Smooth muscle cell (in vitro differentiated cells): ENCODE data around the gene PAX6. TPM values are rescaled to one million over a fixed set of nuclear protein-coding genes. Genes with fewer than 3 reads are reported as not detected.
A peak's percentile ranks its signal among the peaks of the same experiment; 100 is the strongest.

ENCODE experiments used
- DNase-seq: peaks from one replicate; lab custom pipeline; 2025; ENCODE audit not compliant: unreplicated experiment; lab: John Stamatoyannopoulos, UW
- H2AFZ ChIP-seq: fragments of 200-600 bp; sonication (generic); 2 replicates; pipeline ENCODE4 v1.6.0; 2016; ENCODE audit warnings: antibody characterized with exemption, low read depth, mild to moderate bottlenecking
- H3F3A ChIP-seq: fragments of 200-600 bp; sonication (generic); 2 replicates; pipeline ENCODE4 v1.6.0; 2017; ENCODE audit warnings: antibody characterized with exemption, low read depth
- H3K27ac ChIP-seq: fragments of 200-600 bp; sonication (generic); 2 replicates; pipeline ENCODE4 v1.5.1; 2016; ENCODE audit warnings: low read depth, mild to moderate bottlenecking
- H3K27me3 ChIP-seq: fragments of 200-600 bp; sonication (generic); 2 replicates; pipeline ENCODE4 v1.6.1; 2016; ENCODE audit warnings: low read depth, mild to moderate bottlenecking
- H3K36me3 ChIP-seq: fragments of 200-600 bp; sonication (generic); 2 replicates; pipeline ENCODE4 v1.5.1; 2016; ENCODE audit warnings: low read depth
- H3K4me1 ChIP-seq: fragments of 200-600 bp; sonication (generic); 2 replicates; pipeline ENCODE4 v1.5.1; 2016; ENCODE audit warnings: low read depth
- H3K4me2 ChIP-seq: fragments of 200-600 bp; sonication (generic); 2 replicates; pipeline ENCODE4 v1.6.0; 2016; ENCODE audit warnings: mild to moderate bottlenecking
- H3K4me3 ChIP-seq: fragments of 200-600 bp; sonication (generic); 2 replicates; pipeline ENCODE4 v1.5.1; 2016; ENCODE audit warnings: mild to moderate bottlenecking
- H3K79me2 ChIP-seq: fragments of 200-600 bp; sonication (generic); 2 replicates; pipeline ENCODE4 v1.6.0; 2016; ENCODE audit warnings: low read depth, mild to moderate bottlenecking
- H3K9ac ChIP-seq: fragments of 200-600 bp; sonication (generic); 2 replicates; pipeline ENCODE4 v1.6.0; 2016; ENCODE audit warnings: low read depth
- H3K9me3 ChIP-seq: fragments of 200-600 bp; sonication (generic); replicated peaks from 2 replicates; pipeline ENCODE4 v1.5.1; 2016; ENCODE audit warnings: low read depth
- H4K20me1 ChIP-seq: fragments of 200-600 bp; sonication (generic); 2 replicates; pipeline ENCODE4 v1.6.0; 2016; ENCODE audit warnings: low read depth
- WGBS: methylation state at CpG from one replicate; pipeline ENCODE4 v1.1.7; 2016; ENCODE audit warnings: low lambda C conversion rate; 5-methylcytosine and 5-hydroxymethylcytosine counted together
- polyA plus RNA-seq: library from polyadenylated mRNA; unstranded; fragments of >200 nt; fragmentation: Nextera tagmentation; extraction: Ambion mirVana; gene quantifications from 2 replicates; pipeline ENCODE4 v1.2.1, GENCODE V29; 2016
- total RNA-seq: library from RNA; depleted of rRNA; stranded (reverse); fragments of >200 nt; gene quantifications from 2 replicates; pipeline ENCODE4 v1.2.3, GENCODE V29; 2014
- TF ChIP-seq, protein P1 (sequence below): fragments of 200-600 bp; sonication (generic); IDR thresholded peaks from 2 replicates; pipeline ENCODE4 v1.5.1; 2017; ENCODE audit warnings: borderline replicate concordance, mild to moderate bottlenecking, antibody characterized with exemption; ENCODE audit not compliant: insufficient read depth, poor library complexity, severe bottlenecking

The PAX6 gene
- total and polyA plus RNA-seq, 2 experiments from 2014 or later = not detected

GRCh38 chr11:31797190-31798056 is 13.7 kb downstream of the PAX6 start:
- no peak overlapping the region for H3K27ac ChIP-seq
- 8% methylated on average over 31 of the region's 31 CpGs for WGBS
- H3K27me3 ChIP-seq = peaks cover 98% of the 10 kb centered on the region
- no peaks in the 10 kb centered on the region for H3K9me3 ChIP-seq
- peak overlapping the region; percentile 60 for H3K4me2 ChIP-seq
- H3K36me3 ChIP-seq = no peaks in the 10 kb centered on the region
- H3K79me2 ChIP-seq = no peaks in the 10 kb centered on the region
- H2AFZ ChIP-seq = no peak overlapping the region
- TF ChIP-seq, protein P1, sequence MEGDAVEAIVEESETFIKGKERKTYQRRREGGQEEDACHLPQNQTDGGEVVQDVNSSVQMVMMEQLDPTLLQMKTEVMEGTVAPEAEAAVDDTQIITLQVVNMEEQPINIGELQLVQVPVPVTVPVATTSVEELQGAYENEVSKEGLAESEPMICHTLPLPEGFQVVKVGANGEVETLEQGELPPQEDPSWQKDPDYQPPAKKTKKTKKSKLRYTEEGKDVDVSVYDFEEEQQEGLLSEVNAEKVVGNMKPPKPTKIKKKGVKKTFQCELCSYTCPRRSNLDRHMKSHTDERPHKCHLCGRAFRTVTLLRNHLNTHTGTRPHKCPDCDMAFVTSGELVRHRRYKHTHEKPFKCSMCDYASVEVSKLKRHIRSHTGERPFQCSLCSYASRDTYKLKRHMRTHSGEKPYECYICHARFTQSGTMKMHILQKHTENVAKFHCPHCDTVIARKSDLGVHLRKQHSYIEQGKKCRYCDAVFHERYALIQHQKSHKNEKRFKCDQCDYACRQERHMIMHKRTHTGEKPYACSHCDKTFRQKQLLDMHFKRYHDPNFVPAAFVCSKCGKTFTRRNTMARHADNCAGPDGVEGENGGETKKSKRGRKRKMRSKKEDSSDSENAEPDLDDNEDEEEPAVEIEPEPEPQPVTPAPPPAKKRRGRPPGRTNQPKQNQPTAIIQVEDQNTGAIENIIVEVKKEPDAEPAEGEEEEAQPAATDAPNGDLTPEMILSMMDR = no peak
- H3K4me1 ChIP-seq = peaks cover 54% of the 10 kb centered on the region
- DNase-seq = no peak
- H3F3A ChIP-seq = no peaks in the 10 kb centered on the region
- H4K20me1 ChIP-seq = no peaks in the 10 kb centered on the region
- no peak overlapping the region for H3K4me3 ChIP-seq
- H3K9ac ChIP-seq = no peak overlapping the region

DNA sequence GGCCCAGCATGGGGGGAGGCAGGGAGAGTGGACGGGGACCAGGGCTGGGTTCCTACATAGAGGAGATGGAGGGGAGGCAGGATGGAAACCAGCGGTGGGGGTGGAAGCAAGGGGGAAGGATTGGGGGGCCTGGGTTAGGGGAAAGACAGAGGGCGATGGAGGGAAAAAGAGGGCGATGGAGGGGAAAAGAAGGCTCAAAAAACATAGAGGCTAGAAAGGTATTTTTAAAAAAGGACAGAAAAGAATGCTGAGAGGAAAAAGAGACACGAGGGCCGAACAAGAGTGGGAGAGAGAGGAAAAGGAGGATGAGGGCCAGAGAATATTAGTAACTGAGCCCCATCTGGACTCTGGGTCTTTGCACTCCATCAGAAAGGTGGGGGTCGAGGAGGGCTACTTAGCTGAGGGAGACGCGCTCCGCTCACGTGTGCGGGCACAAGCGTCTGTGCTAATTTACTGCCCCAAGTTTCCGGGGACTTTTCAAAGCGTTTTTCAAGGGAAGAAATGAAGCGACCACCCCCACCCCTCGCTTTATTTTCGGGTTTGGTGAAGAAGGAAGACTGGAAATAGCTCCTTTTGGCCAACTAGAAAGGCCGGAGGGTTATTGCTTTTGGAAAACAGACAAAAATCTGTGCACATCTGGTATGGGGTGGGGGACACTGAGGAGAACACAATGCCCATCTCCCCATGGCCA is 14.5 kb downstream of the PAX6 start:
- no peaks in the 10 kb centered on the region for H3K79me2 ChIP-seq
- H3F3A ChIP-seq = no peaks in the 10 kb centered on the region
- H4K20me1 ChIP-seq = no peaks in the 10 kb centered on the region
- 18% methylated on average over 17 of the region's 19 CpGs for WGBS
- H3K4me1 ChIP-seq = peaks cover 49% of the 10 kb centered on the region
- no peak overlapping the region for H3K4me3 ChIP-seq
- H3K27me3 ChIP-seq = peaks cover 92% of the 10 kb centered on the region
- TF ChIP-seq, protein P1 = no peak
- H3K36me3 ChIP-seq = no peaks in the 10 kb centered on the region
- H3K9me3 ChIP-seq = no peaks in the 10 kb centered on the region
- no peak overlapping the region for H2AFZ ChIP-seq
- H3K9ac ChIP-seq = no peak overlapping the region
- no peak overlapping the region for H3K4me2 ChIP-seq
- DNase-seq = no peak
- H3K27ac ChIP-seq = no peak overlapping the region

DNA sequence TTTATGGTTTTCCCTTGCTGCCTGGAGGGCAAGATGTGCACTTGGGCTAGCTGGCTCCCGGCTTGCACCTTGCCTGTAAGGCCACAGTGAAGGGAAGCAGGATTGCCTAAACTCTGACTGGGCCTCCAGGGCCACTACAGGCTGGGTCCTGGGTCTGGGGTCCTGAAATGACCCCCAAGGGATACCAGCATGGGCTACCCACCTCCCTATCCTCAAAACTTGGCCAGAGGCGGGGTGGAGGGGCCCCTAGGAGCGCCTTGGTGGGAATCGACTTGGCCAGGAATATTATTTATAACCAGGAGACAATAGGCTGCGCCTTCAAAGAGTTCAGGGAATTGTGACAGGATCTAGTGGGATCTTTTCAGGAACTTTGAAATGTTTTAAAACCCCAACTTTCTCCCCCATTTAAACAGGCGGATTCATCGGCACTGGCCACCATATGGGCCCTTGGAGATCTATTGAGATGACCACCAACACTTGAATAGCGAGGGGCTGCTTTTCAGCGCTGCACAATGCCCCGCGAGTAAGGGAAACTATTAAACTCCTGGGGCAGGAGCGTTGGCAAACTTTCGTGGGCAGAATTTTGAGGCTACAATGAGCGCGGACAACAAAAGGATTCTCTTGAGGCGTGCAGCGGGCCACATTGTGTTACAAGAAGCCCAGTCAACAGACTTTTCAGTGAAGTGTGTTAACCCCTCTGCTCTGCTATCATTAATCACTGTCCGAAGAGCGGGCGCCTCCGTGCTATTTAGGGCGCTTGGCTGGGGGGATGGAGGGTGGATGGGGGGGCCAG is 15.2 kb downstream of the PAX6 start:
- H3K9ac ChIP-seq = no peak overlapping the region
- TF ChIP-seq, protein P1 = no peak
- H4K20me1 ChIP-seq = no peaks in the 10 kb centered on the region
- no peak overlapping the region for H3K4me3 ChIP-seq
- H3K79me2 ChIP-seq = no peaks in the 10 kb centered on the region
- no peak overlapping the region for H3K27ac ChIP-seq
- H3K9me3 ChIP-seq = no peaks in the 10 kb centered on the region
- H3F3A ChIP-seq = no peaks in the 10 kb centered on the region
- H3K4me2 ChIP-seq = no peak overlapping the region
- peaks cover 88% of the 10 kb centered on the region for H3K27me3 ChIP-seq
- no peak for DNase-seq
- WGBS = 47% methylated on average over 18 of the region's 22 CpGs
- peaks cover 47% of the 10 kb centered on the region for H3K4me1 ChIP-seq
- no peaks in the 10 kb centered on the region for H3K36me3 ChIP-seq
- no peak overlapping the region for H2AFZ ChIP-seq
